ENCODE measurements around the gene TOB1. TPM values are rescaled to one million over a fixed set of nuclear protein-coding genes. Genes with fewer than 3 reads are reported as not detected.
A peak's percentile ranks its signal among the peaks of the same experiment; 100 is the strongest.

TOB1 gene
- polyA plus RNA-seq, 1 of the 3 experiments (the other 2 are of a cell fraction): 19.3 TPM

GRCh38 chr17:50872710-50873424, 6.7 kb upstream of the TOB1 start:
- DNase-seq: no peak
- 49% methylated on average over 4 of the region's 4 CpGs for WGBS (ENCODE audit: low lambda C conversion rate)
- ChIA-PET POLR2A (interaction anchor here (0.6 to 2.4 kb wide), 6 partner anchors 8 to 166 kb away, joined by 3 to 15 read pairs (median 6); no protein-coding TSS in a partner anchor), CTCF (interaction anchor here (0.6 to 6.0 kb wide), 13 partner anchors 9 to 207 kb away, joined by 3 to 39 read pairs (median 6); no protein-coding TSS in a partner anchor)
- Histone ChIP-seq H3K79me2 (ENCODE audit: insufficient read depth) (peaks cover 8% of the 10 kb centered on the region; the same call in 1 of the 2 replicates), H3K27me3 (ENCODE audit: insufficient read depth) (no peaks in the 10 kb centered on the region), H3K9ac (no peak overlapping the region), H3K9me3 (no peaks in the 10 kb centered on the region), H3K4me1 (ENCODE audit: control insufficient read depth in 1 of 2, insufficient read depth in 2 of 2, low read depth in 1 of 2, low read length in 1 of 2) (peaks cover 0 to 30% of the 10 kb centered on the region in 2 experiments; a peak in 2 of 4 replicates), H3K27ac (ENCODE audit: low read depth in 2 of 2, low read length in 1 of 2) (peak overlapping the region in 1 of 2 experiments; percentile 84; a peak in 2 of 4 replicates), H2AFZ (ENCODE audit: low read depth) (no peak overlapping the region), H3K36me3 (replicated peaks in 1 of 2; ENCODE audit: control insufficient read depth in 1 of 2, insufficient read depth in 2 of 2, low read length in 1 of 2) (no peaks in the 10 kb centered on the region), H3K4me2 (no peak overlapping the region), H3F3A (replicated peaks; ENCODE audit: insufficient read depth) (peaks cover 5% of the 10 kb centered on the region), H3K9me2 (no peaks in the 10 kb centered on the region), H4K20me1 (ENCODE audit: insufficient read depth) (no peaks in the 10 kb centered on the region), H3K4me3 (ENCODE audit: low read depth in 2 of 2, low read length in 1 of 2) (no peak overlapping the region)
- TF ChIP-seq REST (IDR thresholded peaks at IDR 0.05; ENCODE audit: low read depth, low read length) (peak; percentile 50; the same call in 1 of the 2 replicates), MXI1 (IDR thresholded peaks at IDR 0.05; ENCODE audit: low read depth, low read length) (peak; percentile 53; the same call in 1 of the 2 replicates), FOSL2 (IDR thresholded peaks at IDR 0.05; ENCODE audit: borderline replicate concordance, low read depth) (no peak), NFIC (IDR thresholded peaks at IDR 0.05; ENCODE audit: borderline replicate concordance) (peak; percentile 82), TCF12 (IDR thresholded peaks at IDR 0.05) (peak; percentile 96), USF2 (IDR thresholded peaks at IDR 0.05; ENCODE audit: borderline replicate concordance, low read depth, low read length) (no peak), RCOR1 (IDR thresholded peaks at IDR 0.05; ENCODE audit: low read length) (no peak; the same call in 1 of the 2 replicates), YY1 (IDR thresholded peaks at IDR 0.05; ENCODE audit: low read depth) (no peak), RFX5 (IDR thresholded peaks at IDR 0.05; ENCODE audit: low read length) (no peak), ELF1 (IDR thresholded peaks at IDR 0.05) (no peak), JUND (IDR thresholded peaks at IDR 0.05) (no peak), GABPA (IDR thresholded peaks at IDR 0.05; ENCODE audit: low read depth) (no peak), NRF1 (IDR thresholded peaks at IDR 0.05; ENCODE audit: low read depth, low read length) (no peak), TAF1 (IDR thresholded peaks at IDR 0.05; ENCODE audit: borderline replicate concordance, low read depth, low read length) (no peak), EZH2phosphoT487 (IDR thresholded peaks at IDR 0.05; ENCODE audit: borderline replicate concordance, low read depth) (no peak), EP300 (IDR thresholded peaks at IDR 0.05; ENCODE audit: borderline replicate concordance in 1 of 2, low read depth in 1 of 2, low read length in 1 of 2) (peak; percentile 16 to 39; a peak in 2 of 4 replicates), RXRA (IDR thresholded peaks at IDR 0.05; ENCODE audit: borderline replicate concordance, low read depth) (no peak), CHD2 (IDR thresholded peaks at IDR 0.05; ENCODE audit: low read length, partially characterized antibody) (peak; percentile 56), SIN3A (IDR thresholded peaks at IDR 0.05; ENCODE audit: borderline replicate concordance, low read depth, low read length) (peak; percentile 51; the same call in 1 of the 2 replicates), USF1 (IDR thresholded peaks at IDR 0.05; ENCODE audit: borderline replicate concordance, low read depth) (no peak)
- TF ChIP-seq, protein P1, sequence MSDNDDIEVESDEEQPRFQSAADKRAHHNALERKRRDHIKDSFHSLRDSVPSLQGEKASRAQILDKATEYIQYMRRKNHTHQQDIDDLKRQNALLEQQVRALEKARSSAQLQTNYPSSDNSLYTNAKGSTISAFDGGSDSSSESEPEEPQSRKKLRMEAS (IDR thresholded peaks at IDR 0.05; ENCODE audit: low read depth): peak; percentile 93
- TF ChIP-seq, protein P2, sequence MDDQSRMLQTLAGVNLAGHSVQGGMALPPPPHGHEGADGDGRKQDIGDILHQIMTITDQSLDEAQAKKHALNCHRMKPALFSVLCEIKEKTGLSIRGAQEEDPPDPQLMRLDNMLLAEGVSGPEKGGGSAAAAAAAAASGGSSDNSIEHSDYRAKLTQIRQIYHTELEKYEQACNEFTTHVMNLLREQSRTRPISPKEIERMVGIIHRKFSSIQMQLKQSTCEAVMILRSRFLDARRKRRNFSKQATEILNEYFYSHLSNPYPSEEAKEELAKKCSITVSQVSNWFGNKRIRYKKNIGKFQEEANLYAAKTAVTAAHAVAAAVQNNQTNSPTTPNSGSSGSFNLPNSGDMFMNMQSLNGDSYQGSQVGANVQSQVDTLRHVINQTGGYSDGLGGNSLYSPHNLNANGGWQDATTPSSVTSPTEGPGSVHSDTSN (IDR thresholded peaks at IDR 0.05): peak; percentile 64
- TF ChIP-seq, protein P3, sequence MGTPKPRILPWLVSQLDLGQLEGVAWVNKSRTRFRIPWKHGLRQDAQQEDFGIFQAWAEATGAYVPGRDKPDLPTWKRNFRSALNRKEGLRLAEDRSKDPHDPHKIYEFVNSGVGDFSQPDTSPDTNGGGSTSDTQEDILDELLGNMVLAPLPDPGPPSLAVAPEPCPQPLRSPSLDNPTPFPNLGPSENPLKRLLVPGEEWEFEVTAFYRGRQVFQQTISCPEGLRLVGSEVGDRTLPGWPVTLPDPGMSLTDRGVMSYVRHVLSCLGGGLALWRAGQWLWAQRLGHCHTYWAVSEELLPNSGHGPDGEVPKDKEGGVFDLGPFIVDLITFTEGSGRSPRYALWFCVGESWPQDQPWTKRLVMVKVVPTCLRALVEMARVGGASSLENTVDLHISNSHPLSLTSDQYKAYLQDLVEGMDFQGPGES (IDR thresholded peaks at IDR 0.05; ENCODE audit: low read depth, low read length): no peak
